Iris pigment epithelial cell (primary cell): ENCODE results near the gene TPSB2.

Experiments
- DNase-seq: peaks from one replicate; pipeline ENCODE4 v3.0.0-alpha.2; 2011; ENCODE audit warnings: low read depth

TPSB2 gene

DNA sequence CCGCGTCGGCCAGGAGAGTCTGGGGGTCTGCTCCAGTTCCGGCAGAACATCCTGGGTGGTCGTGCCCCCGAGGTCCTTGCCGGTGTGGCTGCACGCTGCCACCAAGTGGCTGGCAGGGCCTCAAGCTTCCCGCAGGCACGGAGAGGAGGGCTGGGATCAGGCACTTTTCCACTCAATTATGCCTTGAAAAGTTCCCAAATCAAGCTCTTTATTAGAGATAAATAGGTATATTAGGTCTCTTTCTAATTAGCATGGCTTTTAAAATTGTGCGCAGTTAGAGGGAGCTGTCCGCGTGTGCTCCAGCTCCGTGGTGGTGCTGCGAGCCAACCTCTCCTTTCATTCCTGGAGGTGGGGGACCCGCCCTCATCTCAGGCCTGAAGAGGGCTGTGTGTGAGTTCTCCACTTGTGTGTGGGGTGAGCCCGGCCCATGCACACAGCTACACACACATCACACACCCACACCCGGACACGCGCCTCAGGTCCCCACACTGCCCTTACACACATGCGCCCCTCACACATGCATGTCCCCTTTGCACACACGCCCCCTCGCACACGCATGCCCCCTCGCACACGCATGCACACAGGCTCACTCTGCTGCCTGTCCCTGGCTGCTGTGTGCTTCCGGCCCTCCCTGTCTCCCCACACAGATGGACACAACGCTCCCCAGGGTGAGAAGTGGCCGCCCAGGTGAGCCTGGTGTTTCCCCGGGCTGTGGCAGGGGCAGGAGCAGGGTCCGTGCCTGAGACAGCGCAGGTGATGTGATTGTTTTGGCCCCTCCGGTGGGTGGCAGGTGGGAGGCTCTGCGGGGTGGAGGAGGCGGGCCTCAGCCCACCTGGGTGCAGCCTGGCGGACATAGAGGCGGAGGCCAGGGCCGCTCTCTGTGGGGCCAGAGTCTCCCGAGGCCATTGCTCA lies 48.3 kb downstream of the TPSB2 start:
- DNase-seq: no peak

DNA sequence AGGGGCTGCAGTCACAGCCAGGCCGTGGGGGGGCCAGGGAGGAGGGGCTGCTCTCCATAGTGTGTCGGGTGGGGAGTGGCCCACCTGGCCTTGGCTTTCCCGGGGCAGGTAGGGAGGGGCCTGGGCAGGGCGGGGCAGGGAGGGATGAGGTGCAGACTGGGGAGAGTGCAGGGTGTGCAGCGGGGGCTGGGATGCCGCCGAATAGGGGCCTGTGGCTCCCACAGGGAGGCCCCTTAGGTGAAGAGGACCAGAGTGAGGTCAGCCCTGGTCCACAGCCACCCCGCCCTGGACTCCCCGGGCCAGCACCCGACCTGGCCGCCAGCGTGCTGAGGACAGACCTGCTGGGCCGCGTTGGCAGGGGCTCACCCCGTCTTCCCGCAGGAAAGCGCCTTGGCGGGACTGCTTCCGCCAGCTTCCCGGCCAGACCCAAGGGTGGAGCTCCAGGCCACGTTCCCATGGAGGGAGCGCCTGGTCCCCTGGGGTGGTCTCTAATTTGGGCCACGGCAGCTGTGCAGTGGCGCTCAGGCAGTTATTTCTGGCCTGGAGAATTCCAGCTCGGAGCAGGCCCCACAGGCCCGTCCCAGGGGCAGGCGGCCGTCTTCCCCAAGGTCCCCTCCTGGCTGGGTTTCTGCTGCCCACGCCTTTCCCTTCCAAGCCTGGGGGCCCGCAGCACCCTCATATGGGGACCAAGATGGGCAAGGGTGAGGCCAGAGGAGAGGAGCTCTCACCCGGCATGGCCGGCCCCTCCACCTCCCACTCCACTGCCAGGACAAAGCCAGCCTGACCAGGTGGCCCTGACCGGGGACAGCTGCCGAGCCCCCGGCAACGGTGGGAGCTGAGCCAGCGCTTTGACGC lies 49.2 kb downstream of the TPSB2 start:
- no peak for DNase-seq
